Erythroblast (primary cell): ENCODE data around the gene ARL8B.

Experiments
- GATA1 ChIP-seq: IDR thresholded peaks from 2 replicates; pipeline ENCODE4 v1.6.1; 2011; ENCODE audit warnings: low read depth, mild to moderate bottlenecking, control low read depth, low read length, moderate library complexity
- POLR2A ChIP-seq: IDR thresholded peaks from 2 replicates; pipeline ENCODE4 v1.6.1; 2011; ENCODE audit warnings: mild to moderate bottlenecking, low read length

GRCh38 chr3:5187156-5187919, 65.2 kb downstream of the ARL8B start, which contains the start of gene EDEM1:
- peak; percentile 43 for TF ChIP-seq POLR2A
- TF ChIP-seq GATA1: no peak
